Tibial nerve (tissue), 4 donors: ENCODE data around the gene EPHA3.

Experiments used
- EP300 ChIP-seq, 2 donors: sonication (generic); formaldehyde crosslinking; IDR thresholded peaks; one replicate each; pipeline ENCODE4 v1.6.1; 2017; ENCODE audit warnings: antibody characterized with exemption in 2 of 2, mild to moderate bottlenecking in 1 of 2
- TF ChIP-seq, protein P1 (sequence below), 5 experiments: fragments of 200-600 bp in 3 of 5; fragments of 450-650 bp in 2 of 5; sonication (generic) in 3 of 5; IDR thresholded peaks; one replicate each; pipeline ENCODE4 v1.5.1; 2016 to 2019; ENCODE audit warnings: antibody characterized with exemption in 5 of 5, mild to moderate bottlenecking in 3 of 5, moderate library complexity in 2 of 5

DNA sequence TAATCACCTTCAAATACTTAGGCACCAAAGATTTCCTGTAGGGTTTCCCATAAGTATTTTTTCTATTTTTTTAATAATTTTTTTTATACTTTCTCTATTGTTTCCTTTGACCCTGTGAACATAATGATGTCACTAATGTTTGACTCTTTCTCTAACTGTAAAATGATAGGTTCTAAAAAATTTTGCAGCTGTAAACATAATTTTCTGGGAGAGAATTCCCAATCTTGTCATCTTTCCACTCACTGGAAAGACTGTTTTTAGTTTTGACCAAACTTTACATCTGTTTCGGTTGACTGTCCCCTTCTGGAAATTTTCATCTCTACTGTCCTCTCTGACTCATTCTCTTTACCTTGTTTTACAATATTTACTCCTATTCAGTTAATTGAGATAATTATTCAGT is 5.5 kb upstream of the EPHA3 start:
- TF ChIP-seq EP300 (IDR thresholded peaks at IDR 0.05) = no peak
- TF ChIP-seq, protein P1, sequence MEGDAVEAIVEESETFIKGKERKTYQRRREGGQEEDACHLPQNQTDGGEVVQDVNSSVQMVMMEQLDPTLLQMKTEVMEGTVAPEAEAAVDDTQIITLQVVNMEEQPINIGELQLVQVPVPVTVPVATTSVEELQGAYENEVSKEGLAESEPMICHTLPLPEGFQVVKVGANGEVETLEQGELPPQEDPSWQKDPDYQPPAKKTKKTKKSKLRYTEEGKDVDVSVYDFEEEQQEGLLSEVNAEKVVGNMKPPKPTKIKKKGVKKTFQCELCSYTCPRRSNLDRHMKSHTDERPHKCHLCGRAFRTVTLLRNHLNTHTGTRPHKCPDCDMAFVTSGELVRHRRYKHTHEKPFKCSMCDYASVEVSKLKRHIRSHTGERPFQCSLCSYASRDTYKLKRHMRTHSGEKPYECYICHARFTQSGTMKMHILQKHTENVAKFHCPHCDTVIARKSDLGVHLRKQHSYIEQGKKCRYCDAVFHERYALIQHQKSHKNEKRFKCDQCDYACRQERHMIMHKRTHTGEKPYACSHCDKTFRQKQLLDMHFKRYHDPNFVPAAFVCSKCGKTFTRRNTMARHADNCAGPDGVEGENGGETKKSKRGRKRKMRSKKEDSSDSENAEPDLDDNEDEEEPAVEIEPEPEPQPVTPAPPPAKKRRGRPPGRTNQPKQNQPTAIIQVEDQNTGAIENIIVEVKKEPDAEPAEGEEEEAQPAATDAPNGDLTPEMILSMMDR (IDR thresholded peaks at IDR 0.05) = no peak
